Upper lobe of right lung (tissue), 1 donor: ENCODE results near the gene FBXO2. TPM values are rescaled to one million over a fixed set of nuclear protein-coding genes. Genes with fewer than 3 reads are reported as not detected.

ENCODE experiments used
- ATAC-seq: fragments of 200-7000 bp; cut with Tn5 transposase; one replicate; pipeline ENCODE4 v1.9.1; 2020; ENCODE audit warnings: mild to moderate bottlenecking, moderate library complexity
- DNase-seq: peaks from one replicate; pipeline ENCODE4 v3.0.0-alpha.2; 2020
- H3K27ac ChIP-seq: fragments of 200-600 bp; one replicate; pipeline ENCODE4 v1.8.0; 2022
- H3K27me3 ChIP-seq: fragments of 200-600 bp; one replicate; pipeline ENCODE4 v1.8.0; 2022; ENCODE audit warnings: mild to moderate bottlenecking
- H3K36me3 ChIP-seq: fragments of 200-600 bp; one replicate; pipeline ENCODE4 v1.8.0; 2022
- H3K4me1 ChIP-seq: fragments of 200-600 bp; one replicate; pipeline ENCODE4 v1.8.0; 2022
- H3K4me3 ChIP-seq: fragments of 200-600 bp; one replicate; pipeline ENCODE4 v1.8.0; 2022; ENCODE audit warnings: mild to moderate bottlenecking
- H3K9me3 ChIP-seq: fragments of 200-600 bp; one replicate; pipeline ENCODE4 v1.8.0; 2022
- CTCF ChIP-seq: fragments of 200-600 bp; IDR thresholded peaks from one replicate; pipeline ENCODE4 v1.8.0; 2022; ENCODE audit warnings: antibody characterized with exemption
- intact Hi-C: fragments of 100-400 bp; cut with DNase I; formaldehyde crosslinking; loops from one replicate; pipeline ENCODE4 v1.11.0; 2022
- total RNA-seq: library from RNA; stranded (reverse); fragmentation: NEBNext Ultra II Directional; extraction: Animal tissue kit (Norgen Biotek cat#: 25700); gene quantifications from one replicate; pipeline ENCODE4 v1.2.1, GENCODE V29; 2021
- donor health status: DM: no; HTN: yes; CAD: no; lungs with severe emphysema.

FBXO2 gene
- total RNA-seq, 1 donor from 2014 or later: 11.2 TPM

- ATAC-seq (no peak), DNase-seq (no peak)
- Histone ChIP-seq H3K27me3 (no peaks in the 10 kb centered on the region), H3K4me1 (no peaks in the 10 kb centered on the region), H3K36me3 (no peaks in the 10 kb centered on the region), H3K27ac (no peak overlapping the region), H3K4me3 (no peak overlapping the region), H3K9me3 (no peaks in the 10 kb centered on the region)
- no peak for TF ChIP-seq CTCF
- intact Hi-C loops: no loop called here
Measured at GRCh38 chr1:11606775-11607174, 47.5 kb downstream of the FBXO2 start.

GRCh38 chr1:11602981-11603380 is 51.2 kb downstream of the FBXO2 start:
- no peak for TF ChIP-seq CTCF
- no peaks in the 10 kb centered on the region for H3K36me3 ChIP-seq
- ATAC-seq: no peak
- H3K27ac ChIP-seq: no peak overlapping the region
- intact Hi-C loops: no loop called here
- no peak for DNase-seq
- no peaks in the 10 kb centered on the region for H3K4me1 ChIP-seq
- no peak overlapping the region for H3K4me3 ChIP-seq
- no peaks in the 10 kb centered on the region for H3K9me3 ChIP-seq
- H3K27me3 ChIP-seq: peaks cover 4% of the 10 kb centered on the region

- no peak overlapping the region for H3K27ac ChIP-seq
- H3K4me1 ChIP-seq: no peaks in the 10 kb centered on the region
- no peaks in the 10 kb centered on the region for H3K9me3 ChIP-seq
- ATAC-seq (no peak), DNase-seq (no peak)
- H3K27me3 ChIP-seq: peaks cover 4% of the 10 kb centered on the region
- intact Hi-C loops: no loop called here
- H3K36me3 ChIP-seq: no peaks in the 10 kb centered on the region
- TF ChIP-seq CTCF: no peak
- no peak overlapping the region for H3K4me3 ChIP-seq
Measured at GRCh38 chr1:11602424-11602823, 51.8 kb downstream of the FBXO2 start.

GRCh38 chr1:11600836-11601235 is 53.4 kb downstream of the FBXO2 start:
- Histone ChIP-seq H3K27me3 (peaks cover 4% of the 10 kb centered on the region), H3K36me3 (no peaks in the 10 kb centered on the region), H3K9me3 (no peaks in the 10 kb centered on the region), H3K4me1 (no peaks in the 10 kb centered on the region), H3K4me3 (no peak overlapping the region), H3K27ac (no peak overlapping the region)
- no peak for ATAC-seq
- intact Hi-C loops: no loop called here
- no peak for TF ChIP-seq CTCF
- DNase-seq: no peak

- intact Hi-C loops: no loop called here
- TF ChIP-seq CTCF: no peak
- no peaks in the 10 kb centered on the region for H3K36me3 ChIP-seq
- H3K4me3 ChIP-seq: no peak overlapping the region
- no peak for DNase-seq
- no peaks in the 10 kb centered on the region for H3K9me3 ChIP-seq
- no peak for ATAC-seq
- peaks cover 4% of the 10 kb centered on the region for H3K27me3 ChIP-seq
- H3K27ac ChIP-seq: no peak overlapping the region
- H3K4me1 ChIP-seq: no peaks in the 10 kb centered on the region
Measured at GRCh38 chr1:11599891-11600576, 54.2 kb downstream of the FBXO2 start.

GRCh38 chr1:11598461-11598860 is 55.8 kb downstream of the FBXO2 start:
- no peaks in the 10 kb centered on the region for H3K9me3 ChIP-seq
- peaks cover 10% of the 10 kb centered on the region for H3K4me1 ChIP-seq
- no peak for ATAC-seq
- no peak for TF ChIP-seq CTCF
- H3K27ac ChIP-seq: no peak overlapping the region
- H3K4me3 ChIP-seq: no peak overlapping the region
- no peaks in the 10 kb centered on the region for H3K36me3 ChIP-seq
- intact Hi-C loops: no loop called here
- peaks cover 4% of the 10 kb centered on the region for H3K27me3 ChIP-seq
- DNase-seq: no peak
